GM10847 (cell line): ENCODE data around the gene SF3A2.
A peak's percentile ranks its signal among the peaks of the same experiment; 100 is the strongest.

Experiments
- POLR2A ChIP-seq: IDR thresholded peaks from 2 replicates; pipeline ENCODE4 v1.6.1; 2011; ENCODE audit not compliant: insufficient read length; ENCODE audit errors: extremely low read depth

The SF3A2 gene

DNA sequence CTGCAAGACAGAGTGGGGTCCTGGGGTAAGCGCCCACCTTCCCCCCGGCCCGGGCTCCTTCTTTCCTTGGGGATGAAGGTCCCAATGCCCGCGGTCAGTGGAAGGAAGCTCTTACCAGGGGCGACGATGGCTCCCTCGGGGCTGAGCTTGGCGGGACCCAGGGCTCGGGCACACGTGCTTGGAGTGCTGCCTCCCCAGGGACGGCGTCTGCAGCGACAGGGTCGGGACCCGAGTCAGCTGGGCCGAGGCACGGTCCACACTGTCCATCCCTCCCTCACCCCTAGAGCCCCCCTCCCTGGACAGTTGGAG lies 16.1 kb downstream of the SF3A2 start:
- no peak for TF ChIP-seq POLR2A

DNA sequence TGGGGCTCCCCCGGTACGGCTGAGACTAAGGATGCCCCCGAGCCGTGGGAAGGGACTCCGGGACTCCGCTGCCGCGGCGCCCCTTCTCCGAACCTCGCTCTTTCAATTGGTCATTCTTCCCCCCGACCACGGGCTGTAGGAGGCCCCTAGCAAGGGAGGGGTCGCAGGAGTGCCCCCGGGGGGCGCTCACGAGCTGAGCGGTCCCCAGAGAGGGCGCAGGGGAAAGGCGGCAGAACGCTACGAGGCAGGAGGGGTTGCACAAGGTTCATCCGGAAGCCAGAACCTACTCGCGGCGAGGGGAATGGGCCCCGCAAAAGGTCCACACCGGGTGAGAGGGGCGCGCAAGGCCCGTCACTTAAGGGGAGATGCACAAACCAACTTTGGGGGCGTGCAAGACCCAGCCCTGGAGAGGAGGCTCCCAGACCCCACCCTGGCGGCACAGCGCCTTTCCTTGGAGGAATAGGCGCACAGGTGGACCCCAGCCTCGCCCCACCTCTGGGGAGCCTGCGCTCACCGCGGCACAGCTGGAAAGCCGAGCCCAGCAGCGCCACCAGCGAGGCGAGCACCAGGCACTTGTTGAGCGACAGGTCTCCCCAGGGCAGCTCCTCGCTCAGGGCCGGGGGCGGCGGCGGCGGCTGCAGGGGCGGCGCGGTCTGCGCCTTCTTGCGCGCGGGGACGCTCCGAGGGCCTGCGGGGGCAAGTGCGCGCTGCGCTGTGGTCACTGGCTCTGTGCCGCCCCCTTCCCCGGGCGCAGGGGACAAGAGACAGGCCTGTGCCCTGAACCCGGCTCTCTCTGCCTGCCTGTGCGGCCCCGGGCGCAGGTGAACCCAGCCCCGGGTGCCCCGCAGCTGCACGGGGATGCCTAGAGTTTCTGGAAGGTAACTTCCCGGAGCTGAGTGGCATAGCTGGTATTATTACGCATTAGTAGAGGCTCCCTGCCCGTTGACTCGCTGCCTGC lies 16.8 kb downstream of the SF3A2 start:
- TF ChIP-seq POLR2A = no peak

DNA sequence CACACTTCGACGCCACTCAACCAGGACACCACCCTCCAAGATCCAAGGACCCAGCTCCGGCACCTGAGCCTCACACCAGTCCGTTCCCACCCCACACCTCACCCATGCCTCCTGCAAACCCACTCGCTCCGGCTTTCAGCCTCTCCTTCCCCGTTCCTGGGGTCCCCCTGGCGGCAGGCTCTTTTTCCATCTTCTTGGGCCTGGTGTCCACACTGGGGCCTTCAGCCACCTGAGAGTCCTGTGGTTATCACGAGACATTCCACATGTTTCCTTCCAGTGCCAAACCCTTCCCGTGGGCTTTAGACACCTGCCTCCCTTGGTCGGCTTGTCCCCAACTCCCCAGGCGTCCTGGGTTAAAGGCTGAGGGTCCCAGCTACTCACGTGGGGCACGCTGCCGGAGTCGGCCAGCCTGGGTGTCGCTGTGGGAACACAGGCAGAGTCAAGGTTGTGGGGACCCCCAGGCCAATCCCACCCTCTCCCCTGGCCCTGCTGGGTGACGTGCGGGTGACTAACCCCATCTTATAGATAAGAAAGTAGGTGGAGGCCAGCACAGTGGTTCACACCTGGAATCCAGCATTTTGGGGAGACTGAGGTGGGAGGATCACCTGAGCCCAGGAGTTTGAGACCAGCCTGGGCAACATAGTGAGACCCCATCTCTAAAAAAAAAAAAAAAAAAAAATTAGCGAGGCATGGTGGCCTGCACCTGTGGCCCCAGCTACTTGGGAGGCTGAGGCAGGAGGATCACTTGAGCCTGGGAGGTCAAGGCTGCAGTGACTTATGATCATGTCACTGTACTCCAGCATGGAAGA lies 17.6 kb downstream of the SF3A2 start:
- no peak for TF ChIP-seq POLR2A

DNA sequence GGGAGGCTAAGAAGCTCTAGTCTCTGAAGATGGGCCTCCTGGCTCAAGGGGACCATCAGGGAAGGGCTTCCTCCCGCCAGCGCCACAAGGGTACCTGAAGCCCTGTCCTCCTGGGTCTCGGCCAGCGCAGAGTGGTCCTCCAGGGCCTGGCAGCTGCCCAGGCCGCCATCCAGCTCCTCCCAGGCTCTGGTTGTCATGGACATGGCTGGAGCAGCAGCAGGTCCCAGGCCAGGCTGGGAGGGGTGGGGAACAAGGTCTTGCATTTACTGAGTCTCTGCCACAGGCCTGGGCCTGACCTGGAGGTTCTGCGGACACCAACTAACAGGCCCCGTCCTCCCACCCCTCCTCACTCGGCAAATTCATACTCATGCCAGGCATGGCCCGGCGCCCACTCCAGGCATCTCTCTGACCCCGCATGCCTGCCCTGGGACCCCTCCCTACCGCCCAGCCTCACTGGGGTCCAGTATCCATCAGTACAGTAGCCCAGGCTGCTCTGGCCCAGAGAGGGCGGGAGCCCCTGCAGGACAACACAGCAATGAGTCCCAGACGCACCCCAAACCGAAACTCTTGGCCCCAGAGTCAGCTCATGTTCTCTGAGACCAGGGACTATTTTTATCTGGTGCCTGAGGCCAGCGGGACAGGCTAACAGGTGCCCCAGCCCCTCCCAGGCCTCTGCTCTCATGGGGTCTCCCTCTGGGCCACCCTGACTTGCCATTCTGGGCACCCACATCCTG lies 18.7 kb downstream of the SF3A2 start:
- no peak for TF ChIP-seq POLR2A

DNA sequence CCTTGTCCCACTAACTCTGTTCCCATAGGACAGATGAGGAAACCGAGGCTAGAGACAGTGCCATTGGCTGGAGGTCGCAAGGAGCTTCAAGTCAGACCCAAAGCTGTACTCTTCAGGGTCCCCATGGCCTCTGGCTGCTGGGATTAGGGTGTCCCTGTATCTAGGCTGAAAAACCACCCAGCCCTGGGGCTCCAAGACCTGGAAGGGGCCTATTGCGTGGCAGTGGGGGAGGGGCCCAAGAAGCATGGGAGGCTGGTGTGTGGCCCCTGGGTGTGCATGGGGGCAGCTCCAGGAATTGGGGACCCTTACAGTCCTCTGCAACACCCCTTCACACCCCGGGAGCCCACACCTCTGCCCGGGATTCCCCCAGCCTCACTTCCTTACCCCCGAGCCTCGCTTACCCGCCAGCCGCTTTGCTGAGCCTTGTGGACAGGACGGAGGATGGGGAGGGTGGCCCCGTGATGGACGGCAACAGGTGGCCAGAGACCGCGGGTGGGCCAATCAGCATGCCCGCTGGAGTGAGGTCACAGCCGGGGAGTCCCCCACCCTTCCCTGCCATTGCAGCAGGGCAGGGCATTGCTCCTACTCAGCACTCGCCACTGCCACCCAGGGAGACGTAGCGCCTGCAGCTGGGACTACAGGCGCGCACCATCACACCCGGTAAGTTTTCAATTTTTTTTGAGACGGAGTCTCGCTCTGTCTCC lies 19.5 kb downstream of the SF3A2 start, which contains the start of gene JSRP1:
JSRP1 (minus strand) TSS at position 436 of the 704 bp plus-strand sequence. CDS start 1,103 bp downstream, outside the sequence.
- TF ChIP-seq POLR2A = no peak

DNA sequence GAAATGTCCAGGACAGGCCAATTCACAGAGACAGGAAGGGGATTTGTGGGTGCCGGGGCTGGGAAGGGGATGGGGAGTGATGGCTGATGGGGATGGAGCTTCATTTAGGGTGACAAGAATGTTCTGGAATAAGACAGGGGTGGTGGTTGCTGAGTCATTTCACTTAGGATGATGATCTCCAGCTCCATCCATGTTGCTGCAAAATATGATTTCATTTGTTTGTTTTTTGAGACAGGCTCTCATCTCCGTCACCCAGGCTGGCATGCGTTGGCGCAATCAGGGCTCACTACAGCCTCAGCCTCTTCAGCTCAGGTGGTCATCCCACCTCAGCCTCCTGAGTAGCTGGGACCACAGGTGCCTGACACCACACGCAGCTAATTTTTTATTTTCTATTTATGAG lies 22.7 kb downstream of the SF3A2 start:
- no peak for TF ChIP-seq POLR2A

DNA sequence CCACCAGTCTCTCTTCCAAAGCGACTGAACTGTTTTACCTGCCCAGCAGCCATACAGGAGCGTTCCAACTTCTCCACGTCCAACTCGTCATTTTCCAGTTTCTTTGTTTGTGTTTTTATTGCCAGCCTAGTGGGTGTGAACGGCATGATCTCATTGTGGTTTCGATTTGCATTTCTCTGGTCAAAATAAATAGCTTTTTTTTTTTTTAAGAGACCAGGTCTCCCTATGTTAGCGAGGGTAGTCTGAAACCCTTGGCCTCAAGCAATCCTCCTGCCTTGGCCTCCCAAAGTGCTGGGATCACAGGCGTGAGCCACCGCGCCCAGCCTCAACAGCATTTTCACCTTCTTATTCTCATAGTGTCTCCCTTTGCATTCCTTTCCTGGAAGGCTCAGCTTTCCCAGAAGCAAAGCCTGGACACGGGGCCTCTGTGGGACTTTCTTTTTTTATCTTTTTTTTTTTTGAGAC lies 23.7 kb downstream of the SF3A2 start:
- no peak for TF ChIP-seq POLR2A

DNA sequence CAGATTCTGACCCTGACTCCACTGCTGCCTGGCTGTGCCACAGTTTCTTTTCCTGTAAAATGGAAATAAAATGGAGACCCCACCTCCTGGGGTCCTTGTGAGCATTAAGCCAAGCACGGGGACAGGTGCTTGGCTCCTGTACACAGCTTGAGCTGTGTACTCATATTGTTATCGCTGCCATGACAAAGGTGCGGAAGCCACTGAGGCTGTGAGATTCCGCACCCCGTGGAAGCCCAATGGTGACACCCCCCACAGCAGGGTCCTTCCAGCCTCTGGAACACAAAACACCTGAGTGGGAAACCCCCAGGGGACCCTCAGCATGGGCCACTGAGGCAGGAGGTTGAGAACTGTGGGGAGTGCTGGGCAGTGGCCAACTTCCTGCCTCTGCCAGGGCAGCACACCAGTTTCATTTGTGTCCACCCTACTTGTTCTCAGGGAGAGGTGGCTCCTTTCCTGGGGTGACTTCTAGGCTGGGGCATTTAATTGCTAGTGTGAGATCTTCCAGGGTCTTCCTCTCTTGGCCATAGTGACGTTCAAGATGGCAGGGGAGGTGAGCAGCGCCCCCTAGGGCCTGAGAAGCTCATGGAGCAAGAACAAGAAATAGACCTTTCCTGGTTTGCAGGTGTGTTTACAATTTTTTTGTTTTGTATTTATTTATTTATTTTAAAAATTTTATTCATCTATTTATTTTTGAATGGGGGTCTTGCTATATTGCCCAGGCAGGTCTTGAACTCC lies 25.0 kb downstream of the SF3A2 start:
- no peak for TF ChIP-seq POLR2A

DNA sequence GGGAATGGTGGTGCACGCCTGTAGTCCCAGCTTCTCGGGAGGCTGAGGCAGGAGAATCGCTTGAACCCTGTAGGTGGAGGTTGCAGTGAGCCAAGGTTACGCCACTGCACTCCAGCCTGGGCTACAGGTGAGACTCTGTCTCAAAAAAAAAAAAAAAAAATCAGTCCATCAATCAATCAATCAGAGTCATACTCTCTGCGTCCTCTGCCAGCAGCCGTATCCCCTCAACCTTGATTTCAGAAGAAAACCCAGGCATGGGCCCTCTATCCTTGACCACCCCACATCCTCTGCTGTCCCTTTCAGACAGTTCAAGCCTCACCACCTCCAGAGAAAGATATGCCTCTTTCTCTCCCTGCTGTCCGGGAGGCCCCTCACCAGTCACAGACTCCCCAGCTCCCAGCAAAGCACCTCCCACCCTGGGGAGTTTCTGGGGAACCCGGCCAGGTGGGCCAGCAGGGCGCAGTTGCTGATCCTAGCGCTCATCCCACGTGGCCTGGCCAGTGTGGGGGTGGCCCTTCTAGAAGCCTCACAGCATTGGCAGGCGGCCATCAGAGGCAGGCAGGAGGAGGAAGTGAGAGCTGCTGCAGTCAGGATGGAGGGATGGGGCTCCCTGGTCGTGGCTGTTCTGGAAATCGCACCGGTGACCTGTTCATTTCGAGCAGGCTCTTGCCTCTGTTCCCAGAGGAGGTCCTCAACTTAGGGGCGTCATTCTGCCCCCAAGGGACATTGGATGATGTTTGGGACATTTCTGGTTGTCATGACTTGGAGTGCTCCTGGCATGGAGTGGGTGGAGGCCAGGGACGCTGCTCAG lies 29.8 kb downstream of the SF3A2 start:
- TF ChIP-seq POLR2A = no peak

DNA sequence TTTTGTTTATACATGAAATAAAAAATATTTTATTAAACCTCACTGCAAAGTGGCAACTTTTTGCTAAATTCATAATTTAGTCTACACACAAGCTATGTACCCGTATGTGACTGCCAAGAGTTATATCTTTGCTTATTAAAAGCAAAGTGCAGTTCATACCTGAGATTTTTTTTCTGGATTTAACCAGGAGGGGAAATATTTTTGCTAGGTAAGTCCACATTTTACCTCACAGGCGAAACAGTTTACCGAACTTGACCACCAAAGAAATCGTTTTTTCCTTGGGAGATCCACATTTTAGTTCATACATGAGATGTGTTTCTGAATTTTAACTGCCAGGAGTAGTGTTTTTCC lies 31.8 kb downstream of the SF3A2 start:
- no peak for TF ChIP-seq POLR2A

DNA sequence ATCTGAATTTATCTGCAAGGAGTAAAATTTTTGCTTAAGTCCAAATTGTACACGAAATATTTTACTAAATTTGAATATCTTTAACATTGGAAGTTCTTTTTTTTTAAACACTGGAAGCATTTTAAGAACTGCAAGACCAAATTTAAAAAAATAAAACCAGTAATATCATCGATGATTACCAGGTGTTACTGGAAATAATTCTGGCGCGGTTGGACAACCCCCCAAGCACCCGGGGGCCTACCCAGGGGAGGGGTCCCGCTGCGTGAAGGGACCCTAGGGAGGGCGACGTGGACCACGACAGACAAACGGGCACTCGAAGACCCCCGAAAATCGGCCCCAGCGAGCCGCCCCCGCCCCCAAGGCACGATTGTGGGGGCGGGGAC lies 32.2 kb downstream of the SF3A2 start:
- no peak for TF ChIP-seq POLR2A

DNA sequence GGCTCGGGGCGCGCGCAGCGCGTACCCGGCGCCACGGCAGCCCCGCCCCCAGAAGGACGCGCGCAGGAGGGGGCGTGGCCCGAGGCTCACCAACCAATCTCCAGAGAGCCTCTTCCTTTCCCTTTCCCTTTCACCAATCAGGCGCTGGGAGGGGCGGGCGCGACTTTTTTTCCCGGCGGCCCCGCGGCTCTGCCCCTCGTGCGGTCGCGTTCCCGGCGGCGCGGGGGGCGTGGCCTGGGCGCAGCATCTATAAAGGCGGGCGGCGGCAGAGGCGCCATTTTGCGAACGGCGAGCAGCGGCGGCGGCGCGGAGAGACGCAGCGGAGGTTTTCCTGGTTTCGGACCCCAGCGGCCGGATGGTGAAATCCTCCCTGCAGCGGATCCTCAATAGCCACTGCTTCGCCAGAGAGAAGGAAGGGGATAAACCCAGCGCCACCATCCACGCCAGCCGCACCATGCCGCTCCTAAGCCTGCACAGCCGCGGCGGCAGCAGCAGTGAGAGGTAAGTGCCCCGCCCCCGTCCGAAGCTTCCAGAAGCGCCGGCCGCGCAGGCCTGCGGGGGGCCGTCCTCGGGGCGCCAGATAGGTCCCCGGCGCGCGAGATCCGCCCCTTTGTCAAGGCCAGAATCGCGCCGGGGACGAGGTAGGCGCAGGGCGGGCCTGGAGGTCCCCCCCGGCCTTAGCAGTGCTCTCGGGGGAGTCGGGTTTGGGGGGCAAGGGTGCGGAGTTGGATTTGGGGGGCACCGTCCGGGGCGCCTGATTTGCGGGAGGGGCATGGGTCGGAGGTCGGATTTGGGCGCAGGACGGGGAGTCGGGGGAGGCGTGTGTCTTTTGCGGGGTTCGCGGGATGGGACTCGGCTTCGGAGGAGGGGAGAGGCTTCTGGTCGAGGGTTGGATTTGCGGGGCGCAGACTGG lies 32.9 kb downstream of the SF3A2 start:
- peak; percentile 99 for TF ChIP-seq POLR2A

DNA sequence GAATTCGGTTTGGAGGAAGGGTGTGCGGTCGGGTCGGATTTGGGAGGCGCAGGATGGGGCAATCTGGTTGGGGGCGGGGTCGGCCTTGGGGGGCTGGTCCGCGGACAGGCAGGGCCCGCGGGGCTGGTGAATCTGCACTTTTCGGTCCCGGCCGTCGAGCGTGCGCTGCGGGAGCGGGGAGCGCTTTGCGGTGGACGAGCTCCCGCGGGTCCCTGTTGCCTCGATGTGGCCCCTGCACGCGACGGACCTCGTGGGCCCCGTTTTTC lies 33.5 kb downstream of the SF3A2 start:
- TF ChIP-seq POLR2A = no peak
